ENCODE measurements around the gene PDE6G.

GRCh38 chr17:81685108-81685507 lies 28.8 kb upstream of the PDE6G start:
- no peak for TF ChIP-seq EZH2 (IDR thresholded peaks at IDR 0.05; ENCODE audit: low read depth, unreplicated experiment)
- no peak for TF ChIP-seq CTCF (conservative IDR thresholded peaks at IDR 0.05; ENCODE audit: low read depth in 2 of 2)
- TF ChIP-seq REST (IDR thresholded peaks at IDR 0.05; ENCODE audit: unreplicated experiment): no peak
- no peak for TF ChIP-seq POLR2AphosphoS5 (IDR thresholded peaks at IDR 0.05; ENCODE audit: low read depth)
- no peak for TF ChIP-seq ZNF331 (CRISPR knock-in tag; IDR thresholded peaks at IDR 0.05; ENCODE audit: low read depth)

Data from GM23338 (cell line).